ENCODE measurements around the gene BLNK.

Gene BLNK

DNA sequence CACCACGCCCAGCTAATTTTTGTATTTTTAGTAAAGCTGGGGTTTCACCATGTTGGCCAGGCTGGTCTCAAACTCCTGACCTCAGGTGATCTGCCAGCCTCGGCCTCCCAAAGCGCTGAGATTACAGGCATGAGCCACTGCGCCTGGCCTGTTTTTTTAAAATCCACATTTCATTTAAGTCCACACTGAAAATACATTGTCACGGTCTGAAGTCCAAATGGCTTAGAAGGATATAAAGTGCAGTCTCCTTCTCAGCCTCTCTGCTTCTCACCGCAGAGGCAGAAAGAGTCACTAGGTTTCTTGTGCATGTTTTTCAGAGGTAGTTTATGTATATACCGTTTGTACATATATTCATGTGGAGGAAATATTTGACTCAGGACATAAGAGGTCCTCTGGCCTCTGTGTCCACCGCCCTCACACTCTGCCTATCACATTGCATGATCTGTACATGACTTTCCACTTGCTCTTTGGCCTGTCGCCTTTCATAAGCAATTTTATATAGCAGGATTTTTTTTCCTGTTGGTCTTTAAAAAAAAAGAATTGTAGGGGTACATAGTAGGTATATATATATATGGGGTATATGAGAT is 42.9 kb downstream of the BLNK start:
- H3K27ac ChIP-seq (ENCODE audit: extremely low read depth, low read depth, low read length), result no peak overlapping the region
- no peaks in the 10 kb centered on the region for H3K4me1 ChIP-seq (ENCODE audit: control insufficient read depth, insufficient read depth, low read length)
- no peaks in the 10 kb centered on the region for H3K9me3 ChIP-seq (ENCODE audit: control insufficient read depth, insufficient read depth, low read depth, low read length)
- ChIA-PET POLR2A (interaction anchor here (0.7 to 1.4 kb wide), 3 partner anchors 30 to 534 kb away, joined by 3 to 4 read pairs (median 3); no protein-coding TSS in a partner anchor), CTCF (interaction anchor here (0.6 to 2.3 kb wide), 28 partner anchors 8 to 303 kb away, joined by 3 to 131 read pairs (median 10); partner anchors contain the start of genes BLNK and DNTT)
- no peaks in the 10 kb centered on the region for H3K36me3 ChIP-seq (ENCODE audit: control insufficient read depth in 2 of 2, insufficient read depth in 1 of 2, low read length in 2 of 2)
- TF ChIP-seq, protein P1, sequence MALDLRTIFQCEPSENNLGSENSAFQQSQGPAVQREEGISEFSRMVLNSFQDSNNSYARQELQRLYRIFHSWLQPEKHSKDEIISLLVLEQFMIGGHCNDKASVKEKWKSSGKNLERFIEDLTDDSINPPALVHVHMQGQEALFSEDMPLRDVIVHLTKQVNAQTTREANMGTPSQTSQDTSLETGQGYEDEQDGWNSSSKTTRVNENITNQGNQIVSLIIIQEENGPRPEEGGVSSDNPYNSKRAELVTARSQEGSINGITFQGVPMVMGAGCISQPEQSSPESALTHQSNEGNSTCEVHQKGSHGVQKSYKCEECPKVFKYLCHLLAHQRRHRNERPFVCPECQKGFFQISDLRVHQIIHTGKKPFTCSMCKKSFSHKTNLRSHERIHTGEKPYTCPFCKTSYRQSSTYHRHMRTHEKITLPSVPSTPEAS (tag by site-specific recombination; IDR thresholded peaks at IDR 0.05), result no peak
- TF ChIP-seq, protein P2, sequence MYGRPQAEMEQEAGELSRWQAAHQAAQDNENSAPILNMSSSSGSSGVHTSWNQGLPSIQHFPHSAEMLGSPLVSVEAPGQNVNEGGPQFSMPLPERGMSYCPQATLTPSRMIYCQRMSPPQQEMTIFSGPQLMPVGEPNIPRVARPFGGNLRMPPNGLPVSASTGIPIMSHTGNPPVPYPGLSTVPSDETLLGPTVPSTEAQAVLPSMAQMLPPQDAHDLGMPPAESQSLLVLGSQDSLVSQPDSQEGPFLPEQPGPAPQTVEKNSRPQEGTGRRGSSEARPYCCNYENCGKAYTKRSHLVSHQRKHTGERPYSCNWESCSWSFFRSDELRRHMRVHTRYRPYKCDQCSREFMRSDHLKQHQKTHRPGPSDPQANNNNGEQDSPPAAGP (tag by site-specific recombination; IDR thresholded peaks at IDR 0.05), result no peak
- no peak for TF ChIP-seq ZNF776 (tag by site-specific recombination; IDR thresholded peaks at IDR 0.05; ENCODE audit: borderline replicate concordance)
- TF ChIP-seq ZNF112 (tag by site-specific recombination; IDR thresholded peaks at IDR 0.05), result no peak
- TF ChIP-seq TRIM28 (IDR thresholded peaks at IDR 0.05; ENCODE audit: borderline replicate concordance, low read length), result no peak
- no peak for TF ChIP-seq ZNF629 (tag by site-specific recombination; IDR thresholded peaks at IDR 0.05)
- H3K4me3 ChIP-seq (ENCODE audit: low read depth, low read length), result no peak overlapping the region

DNA sequence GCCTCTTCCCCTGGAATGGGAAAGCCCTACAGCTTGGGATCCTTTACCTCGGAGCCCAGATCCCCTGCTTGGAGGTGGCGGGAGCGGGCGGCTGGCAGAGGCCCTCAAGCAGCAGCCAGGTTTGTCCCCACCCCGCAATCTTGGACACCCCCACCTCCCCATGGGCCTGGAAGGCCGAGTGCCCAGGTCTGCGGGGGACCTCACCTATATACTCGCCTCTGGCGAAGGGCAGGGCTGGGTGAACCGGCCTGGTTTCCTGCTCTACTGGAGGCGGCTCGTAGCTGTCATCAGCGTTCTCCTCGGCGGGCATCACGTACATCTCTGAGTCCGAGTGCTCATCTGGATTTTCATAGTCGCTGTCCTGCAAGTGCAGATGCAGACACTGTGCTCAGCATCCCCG is 44.2 kb downstream of the BLNK start:
- Histone ChIP-seq H3K27ac (ENCODE audit: extremely low read depth, low read depth, low read length) (no peak overlapping the region), H3K36me3 (ENCODE audit: control insufficient read depth in 2 of 2, insufficient read depth in 1 of 2, low read length in 2 of 2) (no peaks in the 10 kb centered on the region), H3K4me1 (ENCODE audit: control insufficient read depth, insufficient read depth, low read length) (no peaks in the 10 kb centered on the region), H3K9me3 (ENCODE audit: control insufficient read depth, insufficient read depth, low read depth, low read length) (no peaks in the 10 kb centered on the region), H3K4me3 (ENCODE audit: low read depth, low read length) (no peak overlapping the region)
- CTCF ChIA-PET, result interaction anchor here (0.7 to 1.5 kb wide), 4 partner anchors 64 to 211 kb away, joined by 3 to 8 read pairs (median 3); no protein-coding TSS in a partner anchor
- POLR2A ChIA-PET, result no interaction called here
- TF ChIP-seq SP2 (tag by site-specific recombination; IDR thresholded peaks at IDR 0.05) (no peak), ZNF121 (tag by site-specific recombination; IDR thresholded peaks at IDR 0.05) (no peak), ZNF76 (tag by site-specific recombination; IDR thresholded peaks at IDR 0.05; ENCODE audit: borderline replicate concordance, low read depth) (no peak), GLI2 (tag by site-specific recombination; IDR thresholded peaks at IDR 0.05; ENCODE audit: borderline replicate concordance, low read depth) (no peak), ZFP69B (tag by site-specific recombination; IDR thresholded peaks at IDR 0.05) (no peak), ZNF624 (tag by site-specific recombination; IDR thresholded peaks at IDR 0.05) (no peak), ZNF10 (tag by site-specific recombination; IDR thresholded peaks at IDR 0.05) (no peak), ZNF660 (tag by site-specific recombination; IDR thresholded peaks at IDR 0.05) (no peak), ZNF211 (tag by site-specific recombination; IDR thresholded peaks at IDR 0.05; ENCODE audit: low read depth) (no peak), GLI4 (tag by site-specific recombination; IDR thresholded peaks at IDR 0.05) (no peak), WT1 (tag by site-specific recombination; IDR thresholded peaks at IDR 0.05) (no peak)
- TF ChIP-seq, protein P3, sequence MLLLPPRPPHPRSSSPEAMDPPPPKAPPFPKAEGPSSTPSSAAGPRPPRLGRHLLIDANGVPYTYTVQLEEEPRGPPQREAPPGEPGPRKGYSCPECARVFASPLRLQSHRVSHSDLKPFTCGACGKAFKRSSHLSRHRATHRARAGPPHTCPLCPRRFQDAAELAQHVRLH (tag by site-specific recombination; IDR thresholded peaks at IDR 0.05), result no peak
- TF ChIP-seq, protein P4, sequence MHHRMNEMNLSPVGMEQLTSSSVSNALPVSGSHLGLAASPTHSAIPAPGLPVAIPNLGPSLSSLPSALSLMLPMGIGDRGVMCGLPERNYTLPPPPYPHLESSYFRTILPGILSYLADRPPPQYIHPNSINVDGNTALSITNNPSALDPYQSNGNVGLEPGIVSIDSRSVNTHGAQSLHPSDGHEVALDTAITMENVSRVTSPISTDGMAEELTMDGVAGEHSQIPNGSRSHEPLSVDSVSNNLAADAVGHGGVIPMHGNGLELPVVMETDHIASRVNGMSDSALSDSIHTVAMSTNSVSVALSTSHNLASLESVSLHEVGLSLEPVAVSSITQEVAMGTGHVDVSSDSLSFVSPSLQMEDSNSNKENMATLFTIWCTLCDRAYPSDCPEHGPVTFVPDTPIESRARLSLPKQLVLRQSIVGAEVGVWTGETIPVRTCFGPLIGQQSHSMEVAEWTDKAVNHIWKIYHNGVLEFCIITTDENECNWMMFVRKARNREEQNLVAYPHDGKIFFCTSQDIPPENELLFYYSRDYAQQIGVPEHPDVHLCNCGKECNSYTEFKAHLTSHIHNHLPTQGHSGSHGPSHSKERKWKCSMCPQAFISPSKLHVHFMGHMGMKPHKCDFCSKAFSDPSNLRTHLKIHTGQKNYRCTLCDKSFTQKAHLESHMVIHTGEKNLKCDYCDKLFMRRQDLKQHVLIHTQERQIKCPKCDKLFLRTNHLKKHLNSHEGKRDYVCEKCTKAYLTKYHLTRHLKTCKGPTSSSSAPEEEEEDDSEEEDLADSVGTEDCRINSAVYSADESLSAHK (tag by site-specific recombination; IDR thresholded peaks at IDR 0.05), result no peak
- TF ChIP-seq, protein P5, sequence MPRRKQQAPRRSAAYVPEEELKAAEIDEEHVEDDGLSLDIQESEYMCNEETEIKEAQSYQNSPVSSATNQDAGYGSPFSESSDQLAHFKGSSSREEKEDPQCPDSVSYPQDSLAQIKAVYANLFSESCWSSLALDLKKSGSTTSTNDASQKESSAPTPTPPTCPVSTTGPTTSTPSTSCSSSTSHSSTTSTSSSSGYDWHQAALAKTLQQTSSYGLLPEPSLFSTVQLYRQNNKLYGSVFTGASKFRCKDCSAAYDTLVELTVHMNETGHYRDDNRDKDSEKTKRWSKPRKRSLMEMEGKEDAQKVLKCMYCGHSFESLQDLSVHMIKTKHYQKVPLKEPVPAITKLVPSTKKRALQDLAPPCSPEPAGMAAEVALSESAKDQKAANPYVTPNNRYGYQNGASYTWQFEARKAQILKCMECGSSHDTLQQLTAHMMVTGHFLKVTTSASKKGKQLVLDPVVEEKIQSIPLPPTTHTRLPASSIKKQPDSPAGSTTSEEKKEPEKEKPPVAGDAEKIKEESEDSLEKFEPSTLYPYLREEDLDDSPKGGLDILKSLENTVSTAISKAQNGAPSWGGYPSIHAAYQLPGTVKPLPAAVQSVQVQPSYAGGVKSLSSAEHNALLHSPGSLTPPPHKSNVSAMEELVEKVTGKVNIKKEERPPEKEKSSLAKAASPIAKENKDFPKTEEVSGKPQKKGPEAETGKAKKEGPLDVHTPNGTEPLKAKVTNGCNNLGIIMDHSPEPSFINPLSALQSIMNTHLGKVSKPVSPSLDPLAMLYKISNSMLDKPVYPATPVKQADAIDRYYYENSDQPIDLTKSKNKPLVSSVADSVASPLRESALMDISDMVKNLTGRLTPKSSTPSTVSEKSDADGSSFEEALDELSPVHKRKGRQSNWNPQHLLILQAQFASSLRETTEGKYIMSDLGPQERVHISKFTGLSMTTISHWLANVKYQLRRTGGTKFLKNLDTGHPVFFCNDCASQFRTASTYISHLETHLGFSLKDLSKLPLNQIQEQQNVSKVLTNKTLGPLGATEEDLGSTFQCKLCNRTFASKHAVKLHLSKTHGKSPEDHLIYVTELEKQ (tag by site-specific recombination; IDR thresholded peaks at IDR 0.05; ENCODE audit: borderline replicate concordance), result no peak

All from HEK293 (cell line).